Effector memory CD4-positive, alpha-beta T cell (primary cell): ENCODE results near the gene CNTN1.

Experiments
- DNase-seq, 3 donors: peaks; one replicate each; pipeline ENCODE4 v3.0.0-alpha.2; 2020
- H3K27ac ChIP-seq: 2 replicates; pipeline ENCODE4 v1.7.0; 2013; ENCODE audit warnings: mild to moderate bottlenecking, low read length, moderate library complexity; ENCODE audit not compliant: insufficient read depth, poor library complexity, severe bottlenecking
- H3K27me3 ChIP-seq: replicated peaks from 2 replicates; pipeline ENCODE4 v1.7.0; 2013; ENCODE audit warnings: mild to moderate bottlenecking, low read length; ENCODE audit not compliant: insufficient read depth, control insufficient read depth, poor library complexity, severe bottlenecking
- H3K36me3 ChIP-seq: 2 replicates; pipeline ENCODE4 v1.7.0; 2013; ENCODE audit warnings: mild to moderate bottlenecking, low read length, moderate library complexity; ENCODE audit not compliant: control insufficient read depth, insufficient read depth
- H3K4me1 ChIP-seq: 2 replicates; pipeline ENCODE4 v1.7.0; 2013; ENCODE audit warnings: low read length, mild to moderate bottlenecking; ENCODE audit not compliant: control insufficient read depth, insufficient read depth, poor library complexity, severe bottlenecking
- H3K4me3 ChIP-seq: 2 replicates; pipeline ENCODE4 v1.7.0; 2013; ENCODE audit warnings: low read length, low read depth, mild to moderate bottlenecking; ENCODE audit not compliant: insufficient read depth, poor library complexity, severe bottlenecking
- H3K9me3 ChIP-seq: 2 replicates; pipeline ENCODE4 v1.7.0; 2013; ENCODE audit warnings: mild to moderate bottlenecking, low read length, moderate library complexity; ENCODE audit not compliant: control insufficient read depth

CNTN1 gene

GRCh38 chr12:40793471-40793870 lies 101.2 kb downstream of the CNTN1 start:
- Histone ChIP-seq H3K27me3 (no peaks in the 10 kb centered on the region), H3K4me1 (no peaks in the 10 kb centered on the region), H3K27ac (no peak overlapping the region), H3K9me3 (no peaks in the 10 kb centered on the region), H3K36me3 (no peaks in the 10 kb centered on the region), H3K4me3 (no peak overlapping the region)
- DNase-seq: no peak

- H3K4me1 ChIP-seq: no peaks in the 10 kb centered on the region
Measured at GRCh38 chr12:40794087-40794486, 101.8 kb downstream of the CNTN1 start.

DNA sequence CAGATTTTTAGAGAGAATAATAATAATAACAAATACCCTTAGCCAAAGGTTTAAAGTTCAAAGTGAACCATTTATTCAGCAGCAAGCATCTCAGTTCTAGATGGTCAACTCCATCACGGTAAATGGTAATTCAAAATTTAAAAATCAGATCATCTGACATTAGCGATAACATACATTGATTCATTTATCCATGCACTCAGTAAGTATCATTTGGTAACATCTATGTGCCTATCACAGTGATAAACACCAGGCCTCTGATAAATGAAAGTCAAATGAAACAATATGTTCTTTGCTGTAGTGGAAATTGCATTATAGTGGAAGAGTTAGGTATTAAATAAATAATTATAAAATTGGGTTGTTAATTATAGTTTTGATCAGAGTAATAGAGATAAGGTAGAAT lies 108.8 kb downstream of the CNTN1 start:
- Histone ChIP-seq H3K4me1 (no peaks in the 10 kb centered on the region), H3K36me3 (no peaks in the 10 kb centered on the region), H3K9me3 (no peaks in the 10 kb centered on the region), H3K27ac (no peak overlapping the region), H3K4me3 (no peak overlapping the region), H3K27me3 (no peaks in the 10 kb centered on the region)
- DNase-seq: no peak

More at GRCh38 chr12:40794087-40794486, 101.8 kb downstream of the CNTN1 start:
- no peaks in the 10 kb centered on the region for H3K36me3 ChIP-seq
- DNase-seq: no peak
- no peaks in the 10 kb centered on the region for H3K9me3 ChIP-seq
- H3K27ac ChIP-seq: no peak overlapping the region
- no peak overlapping the region for H3K4me3 ChIP-seq
- H3K27me3 ChIP-seq: no peaks in the 10 kb centered on the region

GRCh38 chr12:40801861-40802260 lies 109.6 kb downstream of the CNTN1 start:
- no peaks in the 10 kb centered on the region for H3K9me3 ChIP-seq
- H3K27ac ChIP-seq: no peak overlapping the region
- H3K4me3 ChIP-seq: no peak overlapping the region
- H3K27me3 ChIP-seq: no peaks in the 10 kb centered on the region
- H3K4me1 ChIP-seq: no peaks in the 10 kb centered on the region
- no peak for DNase-seq
- H3K36me3 ChIP-seq: no peaks in the 10 kb centered on the region

DNA sequence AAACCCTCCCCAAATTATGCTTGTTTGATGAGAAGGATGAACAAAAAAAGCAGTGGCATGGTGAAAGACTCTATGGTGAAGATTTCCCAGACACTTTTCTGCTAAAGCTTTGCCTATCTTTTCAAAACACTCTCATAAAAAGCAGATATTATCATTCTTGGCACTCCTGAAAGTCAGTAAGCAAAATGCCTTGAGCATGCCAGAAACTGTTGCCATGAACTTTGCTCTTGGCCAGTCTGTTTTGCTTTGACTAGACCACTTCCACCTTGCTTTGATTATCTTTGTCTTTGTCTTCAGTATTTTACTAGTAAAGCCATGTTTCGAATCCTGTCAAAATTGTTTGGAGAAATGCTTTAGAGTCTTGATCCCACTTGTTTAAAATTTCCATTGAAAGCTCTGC lies 110.4 kb downstream of the CNTN1 start:
- Histone ChIP-seq H3K4me1 (no peaks in the 10 kb centered on the region), H3K36me3 (no peaks in the 10 kb centered on the region), H3K27me3 (no peaks in the 10 kb centered on the region), H3K27ac (no peak overlapping the region), H3K9me3 (no peaks in the 10 kb centered on the region), H3K4me3 (no peak overlapping the region)
- no peak for DNase-seq

DNA sequence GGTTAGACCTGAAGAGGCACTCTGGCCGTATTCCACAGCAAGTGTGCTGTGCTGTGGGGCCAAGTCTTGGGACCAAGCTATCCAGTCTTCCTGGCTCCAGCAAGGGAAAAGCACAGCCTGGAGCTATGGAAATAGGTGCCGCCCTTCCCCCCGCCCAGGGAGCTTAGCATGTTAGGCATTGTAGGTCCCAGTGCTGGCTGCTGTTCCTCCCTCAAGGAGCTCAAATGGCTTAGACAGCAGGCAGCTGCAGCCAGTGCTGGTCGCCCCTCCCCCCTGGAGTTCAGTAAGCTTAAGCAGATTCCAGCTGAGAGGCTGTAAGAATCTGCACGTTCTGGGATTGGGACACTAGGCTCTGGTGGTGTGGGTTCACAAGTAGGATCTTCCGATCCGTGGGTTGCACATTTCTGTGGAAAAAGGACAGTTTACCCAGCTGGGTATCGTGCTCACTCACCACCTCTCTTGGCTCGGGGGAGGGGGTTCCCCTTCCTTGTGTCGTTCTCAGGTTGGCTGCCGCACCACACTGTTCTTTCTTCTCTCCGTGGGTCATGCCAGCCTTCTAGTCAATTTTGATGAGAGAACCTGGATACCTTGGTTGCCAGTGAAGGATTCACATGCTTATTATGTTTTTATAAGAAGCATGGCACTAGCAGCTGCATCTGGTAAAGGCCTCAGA lies 127.3 kb downstream of the CNTN1 start:
- H3K4me1 ChIP-seq: no peaks in the 10 kb centered on the region
- no peaks in the 10 kb centered on the region for H3K36me3 ChIP-seq
- H3K4me3 ChIP-seq: no peak overlapping the region
- H3K27me3 ChIP-seq: no peaks in the 10 kb centered on the region
- no peak for DNase-seq
- no peaks in the 10 kb centered on the region for H3K9me3 ChIP-seq
- H3K27ac ChIP-seq: no peak overlapping the region

- Histone ChIP-seq H3K4me3 (no peak overlapping the region), H3K4me1 (no peaks in the 10 kb centered on the region), H3K36me3 (no peaks in the 10 kb centered on the region), H3K27me3 (no peaks in the 10 kb centered on the region), H3K9me3 (no peaks in the 10 kb centered on the region), H3K27ac (no peak overlapping the region)
- DNase-seq: no peak
Measured at GRCh38 chr12:40820794-40821484, 128.7 kb downstream of the CNTN1 start.

- H3K27ac ChIP-seq: no peak overlapping the region
- no peak for DNase-seq
Measured at GRCh38 chr12:40825156-40825555, 132.9 kb downstream of the CNTN1 start.

GRCh38 chr12:40827683-40828592 lies 135.7 kb downstream of the CNTN1 start:
- Histone ChIP-seq H3K27ac (no peak overlapping the region), H3K4me3 (no peak overlapping the region), H3K9me3 (no peaks in the 10 kb centered on the region), H3K36me3 (no peaks in the 10 kb centered on the region), H3K27me3 (no peaks in the 10 kb centered on the region), H3K4me1 (no peaks in the 10 kb centered on the region)
- DNase-seq: no peak

More at GRCh38 chr12:40825156-40825555, 132.9 kb downstream of the CNTN1 start:
- Histone ChIP-seq H3K4me3 (no peak overlapping the region), H3K36me3 (no peaks in the 10 kb centered on the region), H3K9me3 (no peaks in the 10 kb centered on the region), H3K4me1 (no peaks in the 10 kb centered on the region), H3K27me3 (no peaks in the 10 kb centered on the region)

DNA sequence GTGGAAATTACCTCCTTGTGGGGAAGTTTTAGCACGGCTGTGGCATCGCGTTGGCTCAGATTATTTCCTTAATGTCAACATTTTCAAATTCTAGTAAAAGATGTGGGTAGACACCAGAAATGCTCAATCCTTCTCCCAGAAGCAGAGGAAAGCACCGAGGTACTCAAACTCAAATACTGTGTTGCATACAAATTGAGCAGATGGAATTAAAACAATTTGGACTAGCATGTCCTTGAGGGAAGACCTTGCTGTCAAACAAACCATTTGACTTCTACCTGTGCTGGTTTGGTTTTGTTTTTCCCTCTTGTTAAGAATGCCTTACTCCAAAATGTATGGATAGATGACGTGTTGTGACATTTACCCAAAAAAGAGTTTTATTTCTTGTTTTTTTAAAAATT lies 136.4 kb downstream of the CNTN1 start:
- H3K4me1 ChIP-seq: no peaks in the 10 kb centered on the region
- H3K36me3 ChIP-seq: no peaks in the 10 kb centered on the region
- H3K9me3 ChIP-seq: no peaks in the 10 kb centered on the region
- no peak overlapping the region for H3K4me3 ChIP-seq
- DNase-seq: no peak
- H3K27ac ChIP-seq: no peak overlapping the region
- no peaks in the 10 kb centered on the region for H3K27me3 ChIP-seq
